HG03103 (cell line): ENCODE results near the gene WNT5B.
"Not testable (repeated sequence)": the region's sequence is repeated elsewhere in the genome, so short reads cannot be mapped to it uniquely, and the experiment has no call there.

ENCODE experiments used
- ATAC-seq: cut with Tn5 transposase; IDR thresholded peaks from one replicate; pipeline ENCODE4 v1.9.1; 2021; ENCODE audit warnings: low read depth; ENCODE audit not compliant: unreplicated experiment

Gene WNT5B

GRCh38 chr12:1676043-1676442 is 47.0 kb downstream of the WNT5B start:
- ATAC-seq = no peak

DNA sequence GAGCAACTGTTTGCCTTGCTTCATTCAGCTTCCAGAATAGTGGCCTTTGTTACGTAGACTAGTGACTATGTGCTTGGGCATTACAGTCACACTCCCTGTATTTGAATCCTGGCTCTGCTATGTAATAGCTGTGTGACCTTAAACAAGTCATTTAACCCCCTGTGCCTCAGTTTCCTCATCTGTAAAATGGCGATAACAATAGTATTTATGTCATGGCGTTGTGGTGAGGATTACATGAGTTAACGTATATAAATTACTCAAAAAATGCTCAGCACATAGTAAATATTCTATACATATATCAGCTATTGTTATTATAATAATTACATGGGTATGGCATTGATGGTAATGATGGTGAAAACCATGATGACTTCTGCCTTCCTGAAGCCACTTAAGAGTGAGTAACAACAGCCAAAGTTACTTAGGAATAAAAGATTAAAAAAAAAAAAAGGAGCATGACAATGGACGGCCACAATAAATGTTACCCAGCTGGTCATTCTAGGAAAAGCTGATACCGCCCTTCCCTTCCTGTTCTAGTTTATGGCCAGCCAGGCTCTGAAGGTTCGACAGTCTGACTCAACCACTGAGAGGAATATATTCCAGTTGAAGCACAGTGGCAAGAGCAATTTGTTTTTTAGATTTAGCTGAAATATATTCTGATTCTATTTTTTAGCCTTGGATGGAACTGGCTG is 51.9 kb downstream of the WNT5B start:
- ATAC-seq = no peak

GRCh38 chr12:1681493-1681807 is 52.4 kb downstream of the WNT5B start:
- no peak for ATAC-seq

GRCh38 chr12:1688086-1688710 is 59.2 kb downstream of the WNT5B start:
- ATAC-seq = no peak

DNA sequence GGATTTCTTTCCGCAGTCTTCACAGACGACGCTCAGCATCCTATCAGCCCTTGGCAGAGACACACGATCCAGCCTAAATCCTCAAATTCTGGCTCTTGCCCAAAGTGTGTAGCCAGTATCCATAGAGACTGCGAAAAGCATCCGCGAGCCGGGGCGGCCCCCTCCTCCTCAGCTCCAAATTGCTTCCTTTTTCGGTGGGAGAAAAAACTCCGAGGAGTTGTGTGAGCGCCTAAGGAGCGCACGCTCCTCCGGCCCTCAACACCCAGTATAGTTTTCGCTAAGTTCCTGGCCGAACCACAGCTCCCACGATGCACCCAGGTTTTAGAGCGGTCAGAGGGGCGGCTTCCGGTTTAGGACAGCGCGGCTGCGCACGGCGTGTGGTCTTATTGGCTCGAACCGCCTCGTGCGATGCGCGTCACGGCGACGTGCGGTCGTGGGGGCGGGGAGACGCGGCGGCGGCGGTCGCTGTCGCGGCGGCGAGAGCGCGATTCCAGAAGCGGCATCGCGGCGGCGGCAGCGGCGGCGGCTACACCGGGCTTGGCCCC is 61.6 kb downstream of the WNT5B start, which contains the start of gene ADIPOR2:
Gene ADIPOR2 (plus strand): TSS at position 493 of the 545 bp plus-strand sequence. CDS start 63,274 bp downstream, outside the sequence.
- ATAC-seq = peak; percentile 91

GRCh38 chr12:1691123-1692007 is 62.3 kb downstream of the WNT5B start:
- ATAC-seq = peak; percentile 36

DNA sequence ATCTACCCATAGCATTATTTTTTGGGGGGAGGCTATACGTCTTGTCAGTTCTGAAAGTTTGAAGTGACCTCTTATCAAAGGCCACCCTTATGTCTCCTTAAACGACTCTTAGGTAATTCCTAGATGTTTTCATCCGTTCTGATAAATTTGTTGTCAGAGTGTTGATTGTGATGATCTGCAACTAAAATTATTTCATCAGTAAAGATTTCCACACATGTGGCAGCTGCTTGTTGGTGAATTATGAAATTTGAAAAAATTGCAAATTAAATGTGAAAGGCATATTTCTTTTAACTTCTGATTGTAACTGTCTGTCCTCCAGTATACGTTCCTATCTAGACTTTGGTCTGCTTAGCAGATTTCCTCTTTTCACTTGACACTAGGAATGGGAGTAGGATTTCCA is 63.2 kb downstream of the WNT5B start:
- ATAC-seq = no peak

- no peak for ATAC-seq
Observed at GRCh38 chr12:1692895-1693610, 64.0 kb downstream of the WNT5B start.

DNA sequence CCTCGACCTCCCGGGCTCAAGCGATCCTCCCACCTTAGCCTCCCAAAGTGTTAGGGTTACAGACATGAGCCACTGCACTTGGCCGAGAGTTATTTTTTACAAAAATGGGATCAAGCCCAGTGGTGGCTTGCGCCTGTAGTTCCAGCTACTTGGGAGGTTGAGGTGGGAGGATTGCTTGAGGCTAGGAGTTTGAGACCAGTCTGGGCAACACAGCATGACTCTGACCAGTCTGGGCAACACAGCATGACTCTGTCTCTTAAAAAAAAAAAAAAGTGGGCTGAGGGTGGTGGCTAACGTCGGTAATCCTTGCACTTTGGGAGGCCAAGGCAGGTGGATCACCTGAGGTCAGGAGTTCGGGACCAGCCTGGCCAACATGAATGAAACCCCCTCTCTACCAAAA is 66.1 kb downstream of the WNT5B start:
- ATAC-seq = not testable (repeated sequence)

DNA sequence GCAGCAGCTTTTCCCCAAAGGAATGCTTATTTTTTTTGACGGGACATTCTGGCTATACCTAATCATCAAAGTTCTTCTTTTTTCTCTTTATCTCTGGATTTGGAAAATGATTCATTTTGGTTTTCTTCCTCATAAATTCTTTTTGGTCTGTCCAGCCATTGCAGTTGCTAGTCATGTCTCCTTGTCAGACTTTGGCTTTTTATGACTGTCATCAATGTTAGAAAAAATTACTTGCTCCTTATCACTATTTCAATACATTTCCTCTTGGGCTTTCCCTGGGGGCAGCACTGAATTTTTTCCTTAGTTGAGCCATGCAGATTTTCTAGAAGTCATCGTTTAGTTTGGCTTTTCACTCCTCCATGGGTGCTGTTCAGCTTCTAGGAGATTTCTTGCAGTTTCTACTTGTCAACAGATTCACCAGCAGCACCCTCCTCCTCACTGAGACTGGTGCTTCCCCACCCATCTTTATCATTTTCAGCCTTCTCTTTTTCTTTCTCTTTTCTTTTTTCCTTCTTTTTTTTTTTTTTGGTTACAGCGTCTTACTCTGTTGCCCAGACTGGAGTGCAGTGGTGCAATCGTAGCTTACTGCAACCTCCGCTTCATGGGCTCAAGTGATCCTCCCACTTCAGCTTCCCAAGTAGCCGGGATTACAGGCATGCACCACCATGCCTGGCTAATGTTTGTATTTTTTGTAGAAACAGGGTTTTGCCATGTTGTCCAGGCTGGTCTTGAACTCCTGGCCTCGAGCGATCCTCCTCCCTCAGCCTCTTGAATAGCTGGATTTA is 67.0 kb downstream of the WNT5B start:
- no peak for ATAC-seq

GRCh38 chr12:1696800-1697199 is 67.8 kb downstream of the WNT5B start:
- ATAC-seq = no peak
